Thoracic aorta (tissue), 2 donors: ENCODE measurements around the gene ARHGDIG. TPM values are rescaled to one million over a fixed set of nuclear protein-coding genes. Genes with fewer than 3 reads are reported as not detected.

Source experiments
- ATAC-seq: fragments of 150-250 bp; one replicate; pipeline ENCODE4 v1.8.0; 2017; ENCODE audit warnings: low read depth; ENCODE audit not compliant: insufficient number of reproducible peaks, low FRiP score
- DNase-seq: peaks from one replicate; pipeline ENCODE4 v3.0.0-alpha.2; 2020; ENCODE audit warnings: low spot score
- H3K27ac ChIP-seq, 2 donors: fragments of 200-600 bp; sonication (generic); 1 replicate in 1 of 2; 2 replicates in 1 of 2; pipeline ENCODE4 v1.5.1; 2016; ENCODE audit warnings: mild to moderate bottlenecking in 2 of 2, moderate library complexity in 2 of 2
- H3K27me3 ChIP-seq: fragments of 200-600 bp; sonication (generic); replicated peaks from 2 replicates; pipeline ENCODE4 v1.6.0; 2016; ENCODE audit warnings: mild to moderate bottlenecking; ENCODE audit not compliant: insufficient read depth
- H3K36me3 ChIP-seq: fragments of 200-600 bp; sonication (generic); one replicate; pipeline ENCODE4 v1.5.1; 2016
- H3K4me1 ChIP-seq, 2 donors: fragments of 200-600 bp; sonication (generic); 1 replicate in 1 of 2; 2 replicates in 1 of 2; pipeline versions ENCODE4 v1.5.1 to v1.6.0; 2016; ENCODE audit warnings: low read depth in 2 of 2, mild to moderate bottlenecking in 1 of 2; ENCODE audit not compliant: control insufficient read depth in 1 of 2
- H3K4me3 ChIP-seq: fragments of 200-600 bp; sonication (generic); 2 replicates; pipeline ENCODE4 v1.5.1; 2016; ENCODE audit warnings: mild to moderate bottlenecking
- H3K9me3 ChIP-seq: fragments of 200-600 bp; sonication (generic); 2 replicates; pipeline ENCODE4 v1.5.1; 2016
- total RNA-seq, 2 donors: library from RNA; depleted of rRNA; stranded (reverse); fragments of >200 nt; gene quantifications; one replicate each; pipeline versions ENCODE4 v1.1.0 to v1.2.3, GENCODE V29; 2016
- TF ChIP-seq, protein P1 (sequence below): fragments of 200-600 bp; sonication (generic); IDR thresholded peaks from one replicate; pipeline ENCODE4 v1.5.1; 2019; ENCODE audit warnings: antibody characterized with exemption

ARHGDIG gene
- total RNA-seq, 2 donors from 2014 or later, result not detected

DNA sequence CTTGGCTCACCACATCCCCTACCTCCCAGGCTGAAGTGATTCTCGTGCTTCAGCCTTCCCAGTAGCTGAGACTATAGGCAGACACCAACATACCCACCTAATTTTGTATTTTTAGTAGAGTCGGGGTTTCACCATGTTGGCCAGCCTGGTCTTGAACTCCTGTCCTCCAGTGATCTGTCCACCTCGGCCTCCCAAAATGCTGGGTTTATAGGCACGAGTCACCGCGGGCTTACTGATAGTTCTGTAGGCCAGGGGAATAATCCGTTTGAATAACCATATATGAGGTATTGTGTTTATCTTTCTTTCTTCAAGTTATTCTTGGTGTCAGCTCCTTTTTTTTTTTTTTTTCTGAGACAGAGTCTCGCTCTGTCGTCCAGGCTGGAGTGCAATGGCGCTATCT, 38.1 kb upstream of the ARHGDIG start:
- H3K4me3 ChIP-seq, result no peak overlapping the region
- no peaks in the 10 kb centered on the region for H3K9me3 ChIP-seq
- H3K36me3 ChIP-seq, result no peaks in the 10 kb centered on the region
- no peak for DNase-seq
- no peak for ATAC-seq
- no peaks in the 10 kb centered on the region for H3K4me1 ChIP-seq
- no peak overlapping the region for H3K27ac ChIP-seq
- TF ChIP-seq, protein P1, sequence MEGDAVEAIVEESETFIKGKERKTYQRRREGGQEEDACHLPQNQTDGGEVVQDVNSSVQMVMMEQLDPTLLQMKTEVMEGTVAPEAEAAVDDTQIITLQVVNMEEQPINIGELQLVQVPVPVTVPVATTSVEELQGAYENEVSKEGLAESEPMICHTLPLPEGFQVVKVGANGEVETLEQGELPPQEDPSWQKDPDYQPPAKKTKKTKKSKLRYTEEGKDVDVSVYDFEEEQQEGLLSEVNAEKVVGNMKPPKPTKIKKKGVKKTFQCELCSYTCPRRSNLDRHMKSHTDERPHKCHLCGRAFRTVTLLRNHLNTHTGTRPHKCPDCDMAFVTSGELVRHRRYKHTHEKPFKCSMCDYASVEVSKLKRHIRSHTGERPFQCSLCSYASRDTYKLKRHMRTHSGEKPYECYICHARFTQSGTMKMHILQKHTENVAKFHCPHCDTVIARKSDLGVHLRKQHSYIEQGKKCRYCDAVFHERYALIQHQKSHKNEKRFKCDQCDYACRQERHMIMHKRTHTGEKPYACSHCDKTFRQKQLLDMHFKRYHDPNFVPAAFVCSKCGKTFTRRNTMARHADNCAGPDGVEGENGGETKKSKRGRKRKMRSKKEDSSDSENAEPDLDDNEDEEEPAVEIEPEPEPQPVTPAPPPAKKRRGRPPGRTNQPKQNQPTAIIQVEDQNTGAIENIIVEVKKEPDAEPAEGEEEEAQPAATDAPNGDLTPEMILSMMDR, result no peak
- no peaks in the 10 kb centered on the region for H3K27me3 ChIP-seq

DNA sequence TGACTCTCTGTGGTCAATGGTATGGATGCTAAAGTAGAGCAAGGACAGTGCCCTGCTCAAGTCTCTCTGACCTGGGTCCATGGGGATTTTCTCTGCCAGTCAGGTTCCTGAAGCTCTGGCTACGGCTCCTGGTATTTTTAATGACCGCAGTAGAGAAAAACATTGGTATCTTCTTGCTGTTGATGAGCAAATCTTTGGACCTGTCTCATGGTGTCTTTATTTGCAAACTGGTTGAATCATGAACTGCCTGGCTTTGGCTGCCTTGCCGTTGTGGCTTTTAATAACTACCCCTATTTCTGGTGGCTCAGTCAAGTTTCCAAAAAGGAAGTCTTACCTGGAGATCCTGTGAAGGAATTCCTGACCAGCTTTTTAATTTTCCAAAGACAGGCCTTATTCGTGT, 37.0 kb upstream of the ARHGDIG start:
- Histone ChIP-seq H3K27ac (no peak overlapping the region), H3K4me1 (no peaks in the 10 kb centered on the region), H3K4me3 (no peak overlapping the region), H3K9me3 (no peaks in the 10 kb centered on the region), H3K36me3 (no peaks in the 10 kb centered on the region), H3K27me3 (no peaks in the 10 kb centered on the region)
- ATAC-seq (no peak), DNase-seq (no peak)
- TF ChIP-seq, protein P1, result no peak

DNA sequence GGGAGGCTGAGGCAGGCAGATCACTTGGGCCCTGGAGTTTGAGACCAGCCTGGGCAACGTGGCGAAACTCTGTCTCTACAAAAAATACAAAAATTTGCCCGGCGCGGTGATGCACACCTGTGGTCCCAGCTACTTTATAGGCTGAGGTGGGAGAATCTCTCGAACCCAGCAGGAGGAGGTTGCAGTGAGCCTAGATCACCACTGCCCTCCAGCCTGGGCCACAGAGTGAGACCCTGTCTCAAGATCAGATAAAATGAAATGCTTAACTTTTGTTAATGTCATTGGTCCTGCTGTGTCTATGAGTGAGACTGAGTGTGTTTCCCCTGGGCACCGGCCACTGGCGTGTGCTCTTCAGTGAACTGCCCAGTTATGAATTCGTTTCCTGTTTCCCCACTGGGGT, 35.3 kb upstream of the ARHGDIG start:
- no peaks in the 10 kb centered on the region for H3K36me3 ChIP-seq
- no peaks in the 10 kb centered on the region for H3K9me3 ChIP-seq
- H3K4me3 ChIP-seq, result no peak overlapping the region
- DNase-seq (no peak), ATAC-seq (no peak)
- no peaks in the 10 kb centered on the region for H3K4me1 ChIP-seq
- H3K27ac ChIP-seq, result no peak overlapping the region
- no peaks in the 10 kb centered on the region for H3K27me3 ChIP-seq
- TF ChIP-seq, protein P1, result no peak

DNA sequence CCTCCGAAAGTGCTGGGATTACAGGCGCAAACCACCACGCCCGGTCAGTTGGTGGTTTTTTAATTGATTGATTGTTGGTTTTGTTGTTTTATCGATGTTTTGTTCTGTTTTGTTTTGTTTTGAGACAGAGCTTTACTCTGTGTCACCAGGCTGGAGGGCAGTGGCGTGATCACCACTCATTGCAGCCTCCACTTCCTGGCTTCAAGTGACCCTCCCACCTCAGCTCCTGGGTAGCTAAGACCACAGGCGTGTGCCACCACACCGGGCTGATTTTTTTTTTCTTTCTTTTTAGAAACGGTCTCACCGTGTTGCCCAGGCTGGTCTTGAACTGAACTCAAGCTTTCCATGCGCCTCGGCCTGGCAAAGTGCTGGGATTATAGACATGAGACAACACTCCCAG, 33.4 kb upstream of the ARHGDIG start:
- Histone ChIP-seq H3K4me3 (no peak overlapping the region), H3K27me3 (no peaks in the 10 kb centered on the region), H3K4me1 (no peaks in the 10 kb centered on the region), H3K9me3 (no peaks in the 10 kb centered on the region), H3K27ac (no peak overlapping the region), H3K36me3 (peaks cover 10% of the 10 kb centered on the region)
- no peak for DNase-seq
- ATAC-seq, result no peak
- TF ChIP-seq, protein P1, result no peak

DNA sequence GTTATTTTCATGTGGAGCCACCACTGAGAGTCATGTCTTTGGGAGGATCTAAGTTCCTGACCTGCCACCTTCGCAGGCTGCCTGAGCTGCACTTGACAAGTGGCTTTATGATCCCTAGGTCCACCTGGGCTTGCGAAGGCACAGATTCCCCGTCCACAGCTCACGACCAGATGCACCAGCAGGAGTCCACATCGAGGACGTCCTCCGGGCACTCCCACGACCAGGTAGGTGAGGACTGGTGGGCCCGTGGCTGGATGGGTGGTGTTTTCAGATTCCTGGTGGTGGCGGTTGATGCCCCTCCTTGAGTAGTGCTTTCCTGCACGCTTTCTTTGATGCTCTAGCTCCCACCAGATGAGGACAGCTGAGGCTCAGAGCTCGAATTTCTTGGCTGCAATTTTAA, 31.0 kb upstream of the ARHGDIG start:
- no peak for DNase-seq
- no peaks in the 10 kb centered on the region for H3K9me3 ChIP-seq
- TF ChIP-seq, protein P1, result no peak
- peaks cover 14% of the 10 kb centered on the region for H3K36me3 ChIP-seq
- H3K27ac ChIP-seq, result no peak overlapping the region
- no peak for ATAC-seq
- H3K4me1 ChIP-seq, result no peaks in the 10 kb centered on the region
- H3K27me3 ChIP-seq, result no peaks in the 10 kb centered on the region
- no peak overlapping the region for H3K4me3 ChIP-seq
